ENCODE data around the gene CARD9.

The CARD9 gene

DNA sequence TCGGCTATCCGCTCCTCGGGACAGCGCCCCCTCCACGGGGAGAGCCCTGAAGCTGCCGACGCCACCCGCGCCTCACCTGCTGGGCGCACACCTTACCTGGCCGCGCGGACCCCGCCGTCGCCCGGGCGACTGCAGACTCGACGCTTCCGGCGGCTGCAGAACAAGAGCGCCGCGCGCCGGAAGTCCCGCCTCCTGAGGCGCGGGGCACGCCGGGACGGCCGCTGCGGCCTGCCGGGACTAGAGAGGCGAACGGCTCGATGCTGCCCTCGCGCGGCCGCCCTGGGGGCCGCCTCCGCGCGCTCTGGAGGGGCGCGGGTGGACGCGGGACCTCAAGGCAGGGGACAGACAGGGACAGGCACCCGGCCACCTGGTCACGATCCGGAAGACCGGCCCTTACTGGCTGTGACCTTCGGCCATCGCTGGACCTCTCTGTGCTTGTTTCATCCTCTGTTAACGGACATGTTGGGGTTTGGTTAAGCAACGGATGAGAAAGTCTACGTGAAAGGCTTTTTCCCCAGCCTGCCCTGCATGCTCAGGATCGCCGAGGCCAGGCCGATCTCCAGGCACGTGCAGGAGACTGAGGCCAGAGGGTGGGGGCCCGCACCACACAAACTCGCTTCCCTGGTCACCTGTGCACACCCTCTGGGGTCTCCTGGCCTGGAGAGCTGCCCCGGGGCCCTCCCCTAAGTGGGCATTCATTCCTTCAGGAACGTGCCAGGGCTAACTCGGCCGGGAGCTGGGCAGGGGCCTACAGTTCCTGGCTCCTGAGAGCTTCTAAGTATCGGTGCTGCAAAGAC lies 26.8 kb upstream of the CARD9 start, which contains the start of gene SNAPC4:
TSS of gene SNAPC4 (minus strand) at position 133 of the 797 bp plus-strand sequence. CDS start 1,742 bp downstream, outside the sequence.
- peak; percentile 58 for DNase-seq

DNA sequence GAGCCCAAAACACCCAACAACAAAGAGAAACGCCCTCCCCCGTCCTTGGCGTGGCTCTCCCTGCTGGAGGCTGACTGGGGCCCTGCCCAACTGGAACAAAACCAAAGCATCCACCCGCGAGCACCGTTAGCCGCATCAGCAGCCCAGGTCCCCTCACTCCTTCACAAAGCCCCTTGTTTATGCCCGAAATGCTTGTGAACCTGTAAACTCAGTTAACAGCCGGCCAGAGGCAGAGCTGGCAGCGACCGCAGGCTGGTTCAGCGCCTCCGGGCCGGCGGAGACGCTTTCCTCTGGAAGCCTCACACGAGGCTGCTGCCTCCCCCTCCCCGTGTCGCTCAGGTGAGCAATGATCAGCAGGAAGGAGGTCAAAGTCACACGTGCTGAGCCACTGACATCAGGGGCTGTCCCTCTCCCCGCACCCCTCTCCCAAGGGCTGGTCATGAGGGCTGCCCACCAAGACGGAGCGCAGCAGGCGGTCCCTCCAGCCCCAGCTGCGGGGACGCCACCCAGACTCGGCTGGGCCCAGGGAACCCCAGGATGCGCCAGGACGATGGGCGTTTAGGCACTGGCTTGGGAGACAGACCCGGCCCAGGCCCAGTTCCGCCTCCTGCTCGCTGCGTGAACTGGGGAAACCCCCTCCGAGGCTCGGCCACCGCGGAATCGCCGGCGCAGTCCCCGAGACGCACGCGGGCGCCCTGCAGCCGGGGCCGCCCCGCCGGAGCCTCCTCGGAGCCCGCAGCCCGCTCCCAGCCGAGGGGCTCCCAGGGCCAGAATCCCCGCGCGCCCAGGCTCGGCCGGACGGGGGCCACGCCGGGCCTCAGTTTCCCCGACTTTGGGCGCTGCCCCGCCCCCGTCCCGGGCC lies 25.9 kb upstream of the CARD9 start:
- no peak for DNase-seq

DNA sequence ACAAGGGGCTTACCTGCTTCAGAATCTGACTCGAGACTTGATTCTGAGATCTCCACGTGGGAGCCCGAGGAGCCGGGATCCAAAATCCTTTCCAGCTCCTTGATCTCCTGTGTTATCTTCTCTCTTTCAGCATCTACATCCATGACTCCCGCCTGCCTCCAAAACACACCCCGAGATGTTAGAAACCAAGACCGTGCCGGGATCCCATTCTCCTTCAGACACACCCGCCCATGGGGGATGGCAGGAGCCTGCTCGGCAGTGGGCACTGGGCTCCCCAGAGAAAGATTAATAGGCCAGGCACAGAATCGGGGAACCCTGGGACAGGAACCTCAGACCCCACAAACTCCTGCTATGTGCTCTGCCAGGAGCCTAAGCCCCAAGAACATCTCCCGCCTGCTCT lies 24.8 kb upstream of the CARD9 start:
- no peak for DNase-seq

DNA sequence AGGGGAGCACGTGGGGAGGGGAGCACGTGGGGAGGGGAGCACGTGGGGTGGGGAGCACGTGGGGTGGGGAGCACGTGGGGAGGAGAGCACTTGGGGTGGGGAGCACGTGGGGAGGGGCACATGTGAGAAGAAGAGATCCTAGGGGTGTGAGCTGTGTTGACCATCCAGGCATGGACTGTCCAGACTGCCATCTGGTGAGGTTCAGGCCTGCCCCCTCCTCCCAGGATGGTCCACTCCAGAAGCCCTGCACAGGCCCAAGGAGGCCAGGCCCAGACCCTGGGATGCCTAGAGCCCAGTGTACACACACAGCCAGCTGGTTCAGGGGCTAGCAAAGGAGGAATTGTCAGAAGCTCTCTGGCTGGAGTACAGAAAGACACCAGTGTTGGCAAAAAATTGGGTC lies 24.2 kb upstream of the CARD9 start:
- DNase-seq, result no peak

DNA sequence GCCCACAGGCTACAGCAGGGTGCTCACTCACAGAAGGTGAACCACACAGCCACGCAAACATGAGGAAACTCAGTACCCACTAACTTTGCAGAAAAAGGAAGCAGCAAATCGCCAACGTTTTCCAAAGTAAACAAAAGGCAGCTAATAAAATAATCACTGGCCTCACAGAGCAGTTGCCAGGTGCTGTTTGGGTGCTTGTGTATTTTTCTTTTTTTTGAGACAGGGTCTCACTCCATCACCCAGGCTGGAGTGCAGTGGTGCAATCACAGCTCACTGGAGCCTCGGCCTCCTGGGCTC lies 22.7 kb upstream of the CARD9 start:
- DNase-seq, result no peak

DNA sequence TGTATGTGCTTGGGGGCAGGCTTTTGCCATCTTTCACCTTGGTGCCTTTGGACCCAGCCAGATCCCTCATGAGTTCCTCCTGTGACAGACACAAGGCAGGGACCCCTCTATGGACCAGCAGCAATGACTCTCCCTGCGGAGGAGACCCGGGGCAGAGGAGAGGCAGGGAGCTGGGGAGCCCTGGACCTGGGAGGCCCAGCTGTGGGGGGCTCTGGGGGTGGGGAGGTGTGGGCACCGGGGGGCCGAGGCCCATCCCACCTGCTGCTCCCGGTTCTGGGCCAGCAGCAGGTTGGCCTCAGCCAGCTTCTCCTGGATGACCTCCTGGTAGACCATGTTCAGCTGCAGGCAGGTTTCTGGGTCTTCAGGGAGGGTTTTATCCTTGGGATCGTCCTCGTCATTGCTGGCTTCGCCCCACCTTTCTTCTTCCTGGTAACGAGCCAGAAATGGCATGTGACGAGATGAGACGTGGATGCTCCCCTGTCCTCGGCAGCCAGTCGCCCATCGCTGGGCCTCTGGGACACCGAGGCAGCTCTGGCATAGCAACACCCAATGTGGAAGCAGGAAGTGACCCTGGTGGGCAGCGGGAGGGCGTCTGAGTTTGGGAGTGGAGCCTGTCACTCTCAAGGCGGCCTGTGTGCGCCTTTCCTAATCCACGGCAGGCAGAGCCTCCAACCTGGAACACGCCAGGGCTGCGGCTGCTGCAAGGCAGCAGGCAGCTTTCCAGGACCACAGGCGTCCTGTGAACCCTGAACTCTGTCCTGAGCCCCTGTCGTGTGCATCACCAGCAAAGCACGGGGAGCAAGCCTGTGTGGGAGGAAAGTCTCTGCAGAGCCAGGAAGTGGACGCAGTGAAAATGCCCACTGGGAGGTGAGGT lies 22.1 kb upstream of the CARD9 start:
- DNase-seq, result no peak

DNA sequence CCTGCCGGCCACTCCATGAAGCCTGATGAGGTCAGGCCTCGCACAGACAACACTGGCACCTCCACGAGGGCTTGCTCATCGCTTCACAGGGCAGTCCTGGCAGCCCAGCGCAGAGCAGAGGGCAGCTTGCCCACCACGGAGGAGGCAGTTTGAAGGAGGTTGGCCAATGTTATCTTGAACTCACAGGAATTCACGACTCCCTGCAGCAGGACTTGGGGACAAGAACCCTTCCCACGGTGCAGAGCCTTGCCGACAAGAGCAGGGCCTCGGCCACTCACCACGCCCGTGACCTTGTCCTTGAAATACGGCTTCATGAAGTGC lies 21.5 kb upstream of the CARD9 start:
- DNase-seq, result no peak

DNA sequence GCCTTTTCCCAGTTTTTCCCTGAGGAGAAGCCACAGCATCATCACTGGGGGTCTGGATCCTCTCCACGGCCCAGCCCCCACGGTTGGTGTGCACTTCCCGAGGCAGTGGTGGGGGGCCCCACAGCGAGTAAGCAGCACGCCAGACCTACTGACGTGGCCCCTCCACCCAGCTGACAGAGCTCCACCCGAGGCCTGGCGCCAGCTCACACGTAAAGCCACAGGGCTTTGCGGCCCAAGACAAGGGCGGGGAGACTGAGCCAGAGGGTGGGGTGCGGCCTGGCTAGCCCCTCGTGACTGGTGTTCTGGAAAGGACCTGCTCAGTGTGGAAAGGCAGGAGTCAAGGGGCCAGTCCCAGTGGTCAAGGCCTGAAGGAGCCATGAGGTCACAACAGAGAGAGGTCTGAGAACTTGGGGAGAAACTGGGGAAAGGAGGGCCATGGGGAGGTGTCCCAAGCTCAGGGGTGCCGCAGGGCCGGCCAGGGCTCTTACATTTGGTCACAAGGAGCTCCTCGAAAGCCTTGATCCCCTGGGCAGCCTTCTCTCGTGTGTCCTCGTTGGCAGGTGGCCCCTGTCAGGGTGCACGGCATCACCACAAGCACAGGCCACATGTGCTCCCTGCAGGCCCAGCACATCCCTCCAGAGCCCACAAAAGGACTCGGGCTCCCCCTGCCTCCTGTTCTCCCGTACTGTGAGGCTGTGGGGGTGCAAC lies 21.0 kb upstream of the CARD9 start:
- no peak for DNase-seq

DNA sequence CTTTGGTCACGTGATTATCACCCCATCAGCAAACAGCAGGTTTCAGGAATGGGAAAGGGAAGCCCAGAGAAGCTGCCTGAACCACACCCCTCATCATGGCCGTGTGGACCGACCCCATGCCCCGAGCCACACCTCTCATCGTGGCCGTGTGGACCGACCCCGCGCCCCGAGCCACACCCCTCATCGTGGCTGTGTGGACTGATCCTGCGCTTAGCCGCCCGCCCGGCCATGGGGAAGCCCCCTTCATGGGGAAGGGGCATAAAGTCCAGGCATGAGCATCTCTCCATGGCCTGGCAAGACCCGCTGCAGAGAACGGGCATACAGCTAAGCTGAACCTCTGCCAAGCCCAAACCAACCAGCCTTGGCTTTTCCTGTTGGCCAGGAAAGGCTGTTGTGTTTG lies 20.1 kb upstream of the CARD9 start:
- no peak for DNase-seq

DNA sequence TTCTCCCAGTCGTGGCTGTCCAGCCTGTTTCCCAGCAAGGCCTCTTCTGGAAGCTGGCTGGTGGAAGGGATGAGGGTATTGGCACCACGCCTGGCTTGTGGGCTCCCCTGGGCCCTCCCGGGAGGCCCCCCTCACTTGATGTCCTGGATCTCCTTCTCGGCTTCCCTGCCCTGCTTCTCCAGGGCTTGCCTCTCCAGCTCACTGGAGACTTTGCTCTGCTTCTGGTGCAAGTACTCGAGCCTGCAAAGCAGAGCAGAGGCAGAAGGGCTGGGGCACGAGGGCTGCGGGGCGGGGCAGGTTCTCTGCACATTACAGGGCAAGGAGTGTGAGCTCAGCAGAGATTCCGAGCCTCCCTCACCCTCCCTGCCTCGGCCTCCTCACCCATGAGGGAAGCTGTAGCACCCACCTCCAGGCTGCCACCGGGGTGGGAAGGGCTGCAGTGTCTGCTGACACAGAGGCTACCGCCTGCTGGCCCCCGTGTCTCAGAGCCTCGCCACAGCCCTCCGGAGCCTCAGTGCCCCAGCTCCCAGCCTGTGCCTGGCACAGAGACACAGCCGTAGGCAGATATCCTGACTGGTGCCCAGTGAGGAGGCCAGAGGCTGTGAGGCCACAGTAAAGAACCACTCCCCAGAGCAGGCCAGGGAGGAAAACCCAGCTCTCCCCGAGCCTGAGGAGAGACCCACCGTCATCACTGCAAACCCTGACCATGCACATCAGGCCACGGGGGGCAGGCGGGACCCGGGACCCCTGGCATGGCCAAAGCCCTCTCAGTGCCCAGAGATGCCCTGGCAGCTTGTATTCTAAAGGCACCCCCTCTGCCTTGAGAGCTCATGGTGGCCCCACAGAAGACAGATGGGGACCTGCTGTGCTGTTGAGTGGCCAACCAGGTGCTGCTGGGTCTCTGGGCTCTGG lies 19.3 kb upstream of the CARD9 start:
- DNase-seq, result no peak

DNA sequence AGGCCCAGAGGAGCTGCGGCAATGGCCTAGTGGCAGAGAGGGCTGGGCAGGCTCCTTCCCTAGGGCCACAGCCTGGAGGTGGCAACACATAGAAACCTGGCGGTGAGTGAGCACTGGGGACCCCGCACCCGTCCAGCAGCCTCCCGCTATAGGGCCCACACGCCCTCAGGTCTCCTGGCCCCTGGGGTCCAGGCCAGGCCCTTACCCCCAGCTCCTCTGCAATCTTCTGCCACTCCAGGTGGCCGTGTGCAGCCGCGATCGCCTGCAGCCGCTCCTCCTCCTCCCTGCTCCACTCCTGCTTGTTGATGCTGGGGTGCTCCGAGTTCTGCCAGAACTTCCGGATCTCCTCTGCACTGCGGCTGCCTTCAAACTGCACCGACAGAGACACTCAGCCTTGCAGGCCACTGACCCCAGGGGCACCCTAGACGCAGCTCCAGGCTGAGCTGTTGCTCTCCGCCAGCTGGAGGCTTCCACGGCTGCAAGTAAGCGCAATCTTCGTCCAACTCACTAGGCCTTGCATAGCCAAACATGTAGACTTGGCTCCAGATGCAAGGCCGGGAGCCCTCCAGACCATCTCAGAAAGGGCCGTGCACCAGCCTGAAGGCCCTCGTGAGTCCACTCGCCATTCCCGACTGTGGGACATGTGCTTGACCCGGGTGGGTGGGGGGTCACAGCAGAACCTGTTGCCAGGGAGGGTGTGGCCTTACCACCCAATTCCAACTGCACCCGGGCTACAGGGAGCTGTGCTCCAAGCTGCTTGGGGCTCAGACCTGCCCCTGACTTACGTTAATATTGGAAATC lies 18.5 kb upstream of the CARD9 start:
- no peak for DNase-seq

DNA sequence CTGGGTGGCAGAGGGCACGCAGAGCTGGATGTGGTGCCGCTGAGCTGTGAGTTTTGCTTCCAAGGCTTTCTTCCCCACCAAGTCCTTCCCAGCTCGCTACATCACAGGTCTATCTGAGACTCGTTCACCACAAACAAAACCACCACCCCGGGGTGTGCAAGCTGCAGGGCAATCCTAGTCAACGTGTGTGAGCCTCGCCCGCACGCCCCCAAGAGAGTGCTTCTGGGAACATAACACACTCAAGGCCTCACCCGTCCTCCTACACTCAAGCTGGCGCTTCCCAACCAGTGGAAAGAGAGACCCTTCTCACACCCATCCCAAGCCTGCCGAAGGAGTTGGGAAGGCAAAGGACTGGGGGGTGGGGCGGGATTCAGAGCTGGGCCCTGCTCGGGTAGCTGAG lies 15.9 kb upstream of the CARD9 start:
- DNase-seq, result no peak

DNA sequence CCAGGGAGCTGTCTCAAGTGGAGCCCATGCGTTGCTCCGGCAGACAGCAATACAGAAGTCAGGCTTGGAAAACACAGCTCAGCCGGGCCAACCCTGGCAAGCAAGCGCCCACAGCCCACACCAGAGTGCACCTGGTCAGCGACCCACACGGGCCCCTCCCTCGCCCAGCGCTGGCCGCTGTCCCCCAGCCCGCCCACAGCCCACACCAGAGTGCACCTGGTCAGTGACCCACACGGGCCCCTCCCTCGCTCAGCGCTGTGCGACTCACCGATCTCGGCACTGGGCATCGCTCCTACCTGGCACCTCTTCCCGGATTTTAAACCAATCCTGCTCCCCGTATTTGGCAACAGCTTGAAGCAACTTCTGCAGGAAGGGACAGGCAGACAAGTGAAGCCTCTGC lies 13.7 kb upstream of the CARD9 start:
- DNase-seq, result no peak

DNA sequence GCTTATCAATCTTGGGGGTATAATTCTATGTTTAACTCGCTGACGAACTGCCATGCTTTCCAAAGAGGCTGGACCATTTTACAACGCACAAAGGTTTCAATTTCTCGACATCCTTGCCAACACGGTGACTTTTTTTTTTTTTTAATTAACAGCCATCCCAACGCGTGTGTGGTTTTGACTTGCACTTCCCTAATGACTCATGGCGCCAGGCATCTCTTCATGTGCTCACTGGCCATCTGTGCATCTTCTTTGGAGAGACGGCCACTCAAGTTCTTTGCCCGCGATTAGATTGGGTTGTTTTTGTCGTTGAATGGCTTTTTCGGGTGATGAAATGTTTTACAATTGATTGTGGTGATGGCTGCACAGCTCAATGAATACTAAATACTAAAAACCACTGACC lies 12.5 kb upstream of the CARD9 start:
- no peak for DNase-seq

DNA sequence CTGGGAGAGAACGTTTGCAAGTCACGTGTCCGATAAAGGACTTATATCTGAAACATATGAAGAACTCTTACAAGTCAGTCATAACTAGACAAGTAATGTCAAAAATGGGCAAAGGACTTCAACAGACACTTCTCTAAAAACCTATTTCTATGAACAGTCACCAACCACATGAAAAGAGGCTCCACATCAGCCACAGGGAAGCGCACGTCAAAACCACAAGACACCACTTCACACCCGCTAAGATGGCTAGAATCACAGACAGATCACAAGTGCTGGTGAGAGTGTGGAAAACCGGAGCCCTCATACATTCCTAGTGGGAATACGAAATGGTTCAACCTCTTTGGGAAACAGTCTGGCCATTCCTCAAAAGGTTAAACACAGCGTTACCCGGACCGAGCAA lies 11.5 kb upstream of the CARD9 start:
- DNase-seq, result no peak

DNA sequence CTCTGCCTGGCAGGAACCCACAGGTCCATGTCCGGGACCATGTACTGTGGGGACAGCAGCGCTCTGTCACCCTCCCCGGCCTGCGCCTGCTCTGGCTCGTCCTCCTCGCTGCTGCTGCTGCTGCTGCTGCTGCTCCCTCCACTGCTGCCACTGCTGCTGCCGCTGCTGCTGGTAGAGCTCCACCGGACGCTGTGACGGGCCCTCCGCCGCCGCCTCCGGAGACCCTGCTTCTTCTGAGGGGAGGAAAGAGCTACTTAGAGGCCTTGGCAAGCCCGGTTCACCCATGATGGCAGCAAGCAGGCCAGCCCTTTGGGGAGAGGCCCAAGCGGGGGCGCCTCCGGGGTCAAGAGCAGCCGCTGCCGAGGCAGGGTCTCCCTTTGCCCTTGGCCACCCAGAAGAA lies 10.0 kb upstream of the CARD9 start:
- no peak for DNase-seq

DNA sequence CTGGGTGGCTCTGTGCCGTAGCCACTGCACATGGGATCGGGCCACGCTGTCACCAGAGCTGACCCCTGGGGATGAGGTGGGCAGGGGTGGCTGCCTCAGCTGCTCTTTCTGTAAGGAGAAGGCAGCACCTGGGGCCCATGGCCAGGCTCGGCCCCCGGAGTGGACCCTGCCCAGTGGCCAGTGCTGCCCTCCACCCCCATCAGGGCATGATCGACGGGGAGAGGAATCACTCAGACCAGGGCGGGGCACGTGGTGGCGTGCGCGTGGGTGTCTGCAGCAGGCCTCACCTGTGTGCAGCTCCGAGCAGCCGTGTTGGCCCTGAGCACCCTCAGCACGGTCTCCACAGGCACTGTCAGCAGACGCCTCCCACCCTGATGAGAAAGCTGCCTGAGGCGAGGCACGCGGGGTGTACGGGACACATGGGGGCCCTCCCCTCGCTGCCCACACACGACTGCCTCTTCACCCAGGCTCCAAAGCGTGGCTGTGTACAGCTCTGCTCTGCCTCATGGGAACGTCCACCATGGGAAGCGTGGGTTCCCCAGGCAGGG lies 8.6 kb upstream of the CARD9 start:
- DNase-seq, result no peak

DNA sequence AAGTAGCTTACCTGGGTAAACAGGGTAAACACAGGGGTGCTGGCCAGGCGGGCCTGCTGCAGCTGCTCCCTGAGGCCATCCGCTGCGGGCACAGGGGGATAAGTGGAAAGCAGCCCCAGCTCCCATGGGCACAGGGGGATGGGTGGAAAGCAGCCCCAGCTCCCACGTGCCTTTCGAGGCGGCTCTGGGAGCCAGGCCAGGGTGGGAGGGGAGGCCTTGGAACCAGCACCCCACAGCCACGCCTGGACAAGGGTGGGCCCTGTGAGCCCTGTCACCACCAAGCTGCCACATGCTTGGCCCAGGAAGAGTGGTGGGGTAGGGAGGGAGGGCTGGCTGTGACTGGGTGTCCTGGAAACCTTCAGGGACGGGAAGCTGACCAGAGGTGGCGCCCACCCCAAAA lies 7.8 kb upstream of the CARD9 start:
- no peak for DNase-seq

DNA sequence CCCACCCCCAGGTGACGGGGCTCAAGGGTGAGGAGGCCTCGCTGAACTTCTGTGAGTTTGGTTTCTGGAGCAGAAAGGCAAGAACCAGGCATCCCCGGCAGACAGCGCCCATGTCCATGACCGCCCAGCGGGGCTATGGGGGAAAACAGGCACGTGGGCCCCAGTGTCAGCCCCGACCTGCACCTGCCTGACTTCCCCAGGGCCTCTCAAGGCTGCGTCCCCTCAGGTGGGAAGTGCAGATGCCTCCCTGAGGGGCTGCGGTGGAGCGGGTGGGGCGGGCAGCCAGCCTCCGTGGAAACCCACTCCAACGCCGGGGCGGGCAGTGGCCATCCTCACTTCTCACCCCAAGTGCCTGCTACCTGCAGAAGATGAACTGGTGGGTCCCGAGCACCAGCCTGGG lies 6.9 kb upstream of the CARD9 start:
- DNase-seq, result no peak

DNA sequence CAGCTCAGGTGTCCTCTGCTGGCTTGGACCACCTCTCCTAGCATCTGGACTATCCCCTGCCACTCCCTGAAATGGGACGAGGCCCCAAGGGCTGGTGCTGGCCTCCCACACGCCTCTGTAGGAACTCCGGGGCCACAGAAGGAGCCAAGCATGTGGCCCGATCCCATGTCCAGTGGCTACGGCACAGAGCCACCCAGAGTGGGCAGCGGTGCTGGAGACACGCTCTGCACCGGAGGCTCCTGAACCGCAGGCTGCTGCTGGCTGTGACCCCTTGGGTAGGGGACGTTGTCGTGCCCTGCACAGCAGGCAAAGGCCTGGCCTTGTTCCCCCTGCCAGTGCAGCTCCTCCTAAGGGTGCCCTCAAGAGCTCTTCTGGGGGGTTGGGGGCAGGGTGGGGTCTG lies 6.4 kb upstream of the CARD9 start:
- no peak for DNase-seq

DNA sequence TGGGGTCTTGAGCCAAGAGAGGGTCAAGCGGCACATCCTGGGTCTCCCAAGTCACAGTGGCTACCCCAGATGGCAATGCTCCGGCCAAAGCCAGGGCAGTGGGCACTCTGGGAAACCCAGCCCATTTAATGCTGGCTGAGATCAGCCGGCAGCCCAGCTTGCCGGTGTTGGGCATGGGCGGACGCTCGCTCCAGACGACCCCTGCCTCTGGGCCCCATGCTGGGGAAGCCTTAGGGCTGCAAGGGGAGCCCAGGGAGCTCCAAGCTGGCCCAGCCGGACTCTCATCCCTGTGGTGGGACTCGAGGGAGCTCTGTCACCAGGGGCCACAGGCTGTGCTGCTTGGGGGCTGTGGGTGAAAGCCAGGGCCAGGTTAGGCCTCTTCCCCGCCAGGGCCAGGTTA lies 5.9 kb upstream of the CARD9 start:
- DNase-seq, result no peak

Data from SHP77 treated with DMSO at 0.1 percent for 48 hours (cell line).